ENCODE results near the gene NEK2. TPM values are rescaled to one million over a fixed set of nuclear protein-coding genes. Genes with fewer than 3 reads are reported as not detected.

The NEK2 gene
- total and polyA plus RNA-seq, 10 donors = 0.38 to 5.5 (median 2.0) TPM

GRCh38 chr1:211643324-211644212 is 31.9 kb downstream of the NEK2 start:
- intact Hi-C loops (cut with DNase I; ENCODE audit: low total_unique reads) = loop anchor here (5.0 kb wide), 1 partner anchor 66 kb away; the partner anchor contains the start of gene SLC30A1
- Histone ChIP-seq H3K27me3 (replicated peaks in 1 of 7) (no peaks in the 10 kb centered on the region), H3K4me3 (no peak overlapping the region), H3K36me3 (no peaks in the 10 kb centered on the region), H3K27ac (peak overlapping the region; percentile 60 to 76 (median 70)), H3K4me1 (peaks cover 0 to 17% (median 12%) of the 10 kb centered on the region in 6 donors), H3K9me3 (no peaks in the 10 kb centered on the region)
- no peak for TF ChIP-seq POLR2A (IDR thresholded peaks at IDR 0.05)
- peak; percentile 17 to 51 (median 48) for TF ChIP-seq POLR2AphosphoS5 (IDR thresholded peaks at IDR 0.05)
- WGBS, 5 donors = 39 to 46% (median 44%) methylated on average over 14 to 20 of the region's 20 CpGs
- no peak for DNase-seq

- intact Hi-C loops (cut with DNase I; ENCODE audit: low total_unique reads) = loop anchor here (5.0 kb wide), 1 partner anchor 66 kb away; the partner anchor contains the start of gene SLC30A1
- DNase-seq = no peak
- Histone ChIP-seq H3K27me3 (replicated peaks in 1 of 7) (no peaks in the 10 kb centered on the region), H3K4me1 (peaks cover 0 to 17% (median 12%) of the 10 kb centered on the region in 6 donors), H3K9me3 (no peaks in the 10 kb centered on the region), H3K4me3 (no peak overlapping the region), H3K27ac (peak overlapping the region in 7 of 8 donors; percentile 61 to 76 (median 71)), H3K36me3 (no peaks in the 10 kb centered on the region)
- WGBS, 5 donors = 75 to 90% (median 82%) methylated on average over 4 of the region's 4 CpGs
- TF ChIP-seq CTCF (IDR thresholded peaks at IDR 0.05 in 8 of 11, conservative IDR thresholded peaks at IDR 0.05 in 3 of 11) (no peak), POLR2AphosphoS5 (IDR thresholded peaks at IDR 0.05) (no peak), POLR2A (IDR thresholded peaks at IDR 0.05) (no peak)
These were observed 32.6 kb downstream of the NEK2 start for GRCh38 chr1:211642870-211643269.

GRCh38 chr1:211641942-211642341 is 33.5 kb downstream of the NEK2 start:
- Histone ChIP-seq H3K4me1 (peaks cover 0 to 17% (median 14%) of the 10 kb centered on the region in 6 donors), H3K9me3 (no peaks in the 10 kb centered on the region), H3K27ac (peak overlapping the region in 1 of 8 donors; percentile 64), H3K36me3 (no peaks in the 10 kb centered on the region), H3K4me3 (no peak overlapping the region), H3K27me3 (replicated peaks in 1 of 7) (no peaks in the 10 kb centered on the region)
- TF ChIP-seq CTCF (IDR thresholded peaks at IDR 0.05 in 8 of 11, conservative IDR thresholded peaks at IDR 0.05 in 3 of 11) = no peak
- no peak for TF ChIP-seq POLR2AphosphoS5 (IDR thresholded peaks at IDR 0.05)
- no peak for TF ChIP-seq POLR2A (IDR thresholded peaks at IDR 0.05)
- WGBS, 5 donors = 93 to 100% (median 96%) methylated on average over 2 of the region's 2 CpGs
- DNase-seq = no peak
- intact Hi-C loops (cut with DNase I; ENCODE audit: low total_unique reads) = loop anchor here (5.0 kb wide), 1 partner anchor 65 kb away; the partner anchor contains the start of gene SLC30A1

- Histone ChIP-seq H3K27me3 (replicated peaks in 1 of 7) (no peaks in the 10 kb centered on the region), H3K27ac (no peak overlapping the region), H3K4me3 (no peak overlapping the region), H3K4me1 (peaks cover 0 to 17% (median 14%) of the 10 kb centered on the region in 6 donors), H3K9me3 (no peaks in the 10 kb centered on the region), H3K36me3 (no peaks in the 10 kb centered on the region)
- WGBS, 5 donors = 94 to 98% (median 96%) methylated on average over 11 of the region's 11 CpGs
- no peak for DNase-seq
- intact Hi-C loops (cut with DNase I; ENCODE audit: low total_unique reads) = loop anchor here (5.0 kb wide), 1 partner anchor 64 kb away; the partner anchor contains the start of gene SLC30A1
- TF ChIP-seq POLR2A (IDR thresholded peaks at IDR 0.05) (no peak), CTCF (IDR thresholded peaks at IDR 0.05 in 8 of 11, conservative IDR thresholded peaks at IDR 0.05 in 3 of 11) (no peak), POLR2AphosphoS5 (IDR thresholded peaks at IDR 0.05) (no peak)
These were observed 34.2 kb downstream of the NEK2 start for GRCh38 chr1:211641044-211641800.

All from spleen (tissue), 11 donors.